DND-41 (cell line): Measurements from ENCODE around the gene GIGYF1.

Source experiments
- CTCF ChIP-seq: IDR thresholded peaks from 2 replicates; pipeline ENCODE4 v1.5.1; 2012; ENCODE audit warnings: borderline replicate concordance, low read length, moderate library complexity, mild to moderate bottlenecking; ENCODE audit not compliant: poor library complexity, severe bottlenecking; ENCODE audit errors: extremely low read depth
- EZH2 ChIP-seq: IDR thresholded peaks from 3 replicates; pipeline ENCODE4 v1.6.1; 2012; ENCODE audit warnings: borderline replicate concordance, low read depth, mild to moderate bottlenecking, moderate library complexity, low read length, inconsistent platforms; ENCODE audit not compliant: severe bottlenecking

DNA sequence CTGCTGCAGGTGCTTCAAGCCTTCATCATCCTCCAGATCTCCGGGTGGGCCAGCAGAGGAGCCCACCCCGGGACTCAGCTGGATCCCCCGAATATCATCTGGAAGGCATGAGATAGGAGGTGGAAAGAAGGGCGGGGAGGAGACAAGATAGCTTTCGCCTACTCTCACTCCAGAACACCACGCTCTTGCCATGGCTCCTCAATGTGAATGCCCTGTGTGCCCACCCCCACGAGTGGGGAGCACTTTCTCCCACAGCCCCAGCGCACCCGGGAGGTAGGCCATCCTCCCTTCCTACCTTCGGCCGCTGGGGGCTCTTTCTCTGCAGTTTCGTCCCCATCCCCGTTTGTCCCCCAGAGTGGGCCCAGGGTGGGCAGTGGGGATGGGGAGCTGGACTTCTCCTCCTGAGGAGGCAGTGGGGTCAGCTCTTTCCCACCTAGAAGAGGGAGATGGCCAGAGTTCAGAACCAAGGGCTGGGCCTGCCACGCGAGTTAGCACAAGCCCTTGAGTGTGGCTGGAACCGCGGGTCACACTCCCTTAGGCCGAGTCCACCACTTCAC, 8.9 kb downstream of the GIGYF1 start:
- TF ChIP-seq EZH2 (no peak), CTCF (no peak)
